Activated CD4-positive, alpha-beta T cell treated with anti-CD3 and anti-CD28 coated beads, Interleukin-2, amount 50 U/mL, for 24 hours (primary cell): ENCODE data around the gene TMPRSS5.
"Not testable (repeated sequence)": the region's sequence is repeated elsewhere in the genome, so short reads cannot be mapped to it uniquely, and the experiment has no call there.

Experiments
- DNase-seq, 2 donors: peaks; one replicate each; pipeline ENCODE4 v3.0.0-alpha.2; 2020; ENCODE audit warnings: low read depth in 1 of 2, low spot score in 1 of 2

The TMPRSS5 gene

DNA sequence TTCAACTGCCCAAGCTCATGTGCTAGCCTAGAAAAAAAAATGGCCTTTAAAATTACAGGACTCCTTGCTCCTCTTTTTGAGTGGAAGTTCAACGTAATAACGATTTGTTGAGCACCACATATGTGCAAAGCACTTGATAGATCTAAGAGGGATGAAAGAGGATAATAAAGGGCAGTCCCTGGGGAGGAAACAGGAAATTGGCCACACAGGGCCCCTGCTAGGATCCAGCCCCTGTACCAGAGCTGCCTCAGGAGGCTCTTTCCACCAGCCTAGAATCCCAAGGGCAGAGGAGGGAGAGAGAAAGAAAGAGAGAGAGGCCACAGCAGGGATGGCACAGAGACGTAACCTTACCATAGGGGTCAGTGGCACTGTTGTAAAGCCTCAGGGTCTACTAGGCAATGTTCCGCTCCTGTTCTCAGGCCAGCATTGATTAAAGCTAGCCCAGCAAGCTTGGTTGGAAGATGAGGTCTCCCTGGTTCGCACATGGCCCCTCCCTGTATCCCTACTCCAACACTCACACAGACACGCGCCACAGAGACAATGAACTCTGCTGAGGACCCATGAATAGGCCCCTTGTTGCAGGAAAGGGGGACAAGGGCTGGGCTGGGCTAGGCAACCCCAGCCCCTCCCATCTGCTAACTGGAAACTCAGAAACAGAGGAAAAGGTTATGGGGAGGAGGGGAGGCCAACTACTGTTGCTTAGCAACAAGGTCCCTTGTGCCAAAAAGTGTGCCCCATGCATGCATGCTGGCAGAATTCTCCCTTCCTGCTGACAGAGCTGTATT lies at the start of gene TMPRSS5:
Gene TMPRSS5, minus strand, starts transcription at position 438 of the 785 bp plus-strand sequence. Its CDS starts 84 bp downstream, at position 354.
- DNase-seq = no peak

DNA sequence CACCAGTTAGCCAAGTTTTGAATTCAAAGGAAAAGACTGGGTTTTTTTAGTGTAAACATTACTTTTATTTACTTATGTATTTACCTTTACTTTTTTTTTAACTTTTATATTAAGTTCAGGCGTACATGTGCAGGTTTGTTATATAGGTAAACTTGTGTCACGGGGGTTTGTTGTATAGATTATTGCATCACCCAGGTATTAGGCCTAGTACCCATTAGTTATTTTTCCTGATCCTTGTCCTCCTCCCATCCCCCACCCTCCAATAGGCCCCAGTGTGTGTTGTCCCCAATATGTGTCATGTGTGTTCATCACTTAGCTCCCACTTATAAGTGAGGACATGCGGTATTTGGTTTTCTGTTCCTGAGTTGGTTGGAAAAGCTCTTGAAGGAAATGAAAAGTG lies 46.8 kb upstream of the TMPRSS5 start:
- DNase-seq = no peak

DNA sequence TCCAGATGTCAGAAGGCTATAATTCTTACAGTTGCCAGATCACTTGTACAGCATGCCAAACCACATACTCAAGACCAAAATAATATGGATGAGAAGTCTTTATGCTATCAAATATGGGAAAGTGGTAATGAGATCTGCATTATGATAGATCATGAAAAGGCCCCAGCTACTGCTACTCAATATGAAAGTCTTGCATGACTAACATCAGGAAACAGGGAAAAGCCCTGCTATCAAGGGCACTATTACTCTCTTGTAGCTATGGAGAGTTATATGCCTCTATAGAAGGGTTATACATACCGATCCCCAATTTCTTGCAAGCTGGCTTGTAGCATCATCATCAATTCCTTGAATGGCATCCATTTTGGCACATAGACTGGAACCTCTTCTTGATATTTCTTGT lies 30.2 kb upstream of the TMPRSS5 start:
- DNase-seq = no peak

DNA sequence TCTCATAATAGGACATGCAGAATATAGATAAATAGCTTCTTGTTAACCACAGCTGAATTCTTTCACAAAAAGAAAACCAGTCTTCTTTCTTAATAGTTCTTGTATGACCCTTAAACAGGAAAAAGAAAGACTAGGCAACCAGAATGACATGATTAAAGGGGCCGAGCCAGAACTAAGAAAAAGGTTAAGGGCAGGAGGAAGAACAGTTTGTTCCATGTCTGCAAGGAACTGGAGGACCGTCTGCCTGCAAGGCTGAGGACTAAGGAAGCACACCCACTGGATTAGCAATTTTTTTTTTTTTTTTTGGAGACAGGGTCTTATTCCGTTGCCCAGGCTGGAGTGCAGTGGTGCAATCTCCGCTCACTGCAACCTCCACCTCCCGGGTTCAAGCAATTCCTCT lies 26.0 kb upstream of the TMPRSS5 start:
- no peak for DNase-seq

DNA sequence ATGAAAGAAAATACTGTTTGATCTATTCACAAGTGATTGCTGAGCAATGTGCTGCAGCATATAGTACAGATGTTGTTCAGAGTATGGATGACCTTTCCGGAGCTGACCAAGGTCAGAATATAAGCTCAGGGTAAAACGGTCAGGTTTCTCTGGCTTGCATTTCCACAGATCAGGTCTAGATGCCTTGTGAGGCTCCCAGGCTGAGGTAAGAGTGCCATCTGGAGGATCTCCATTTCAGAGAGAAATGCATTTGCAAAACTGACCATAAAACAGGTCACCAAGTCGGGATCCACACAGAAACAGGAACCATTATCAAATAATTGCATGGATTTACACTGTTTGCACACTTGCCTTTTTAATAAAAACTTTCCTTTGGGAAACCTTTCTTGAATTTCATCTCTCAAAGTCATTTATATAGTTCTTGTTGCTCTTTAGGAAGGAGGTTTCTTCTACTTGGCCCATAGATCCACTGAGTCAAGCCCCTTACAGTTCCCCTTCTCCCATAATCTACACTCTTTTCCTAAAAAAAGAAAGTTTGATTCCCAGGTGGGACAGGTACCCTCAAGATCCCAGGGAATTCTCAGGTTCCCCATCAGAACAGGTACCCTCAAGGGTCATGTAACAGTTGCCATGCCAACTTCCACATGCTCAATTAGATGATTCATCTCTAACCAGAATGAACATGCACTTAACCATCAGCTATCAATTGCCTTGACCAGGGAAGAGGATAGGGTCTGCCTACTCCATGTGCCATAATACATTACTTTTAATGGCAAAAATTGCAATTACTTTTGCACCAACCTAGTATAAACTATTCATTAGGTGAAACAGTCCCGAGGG lies 25.0 kb upstream of the TMPRSS5 start:
- no peak for DNase-seq

DNA sequence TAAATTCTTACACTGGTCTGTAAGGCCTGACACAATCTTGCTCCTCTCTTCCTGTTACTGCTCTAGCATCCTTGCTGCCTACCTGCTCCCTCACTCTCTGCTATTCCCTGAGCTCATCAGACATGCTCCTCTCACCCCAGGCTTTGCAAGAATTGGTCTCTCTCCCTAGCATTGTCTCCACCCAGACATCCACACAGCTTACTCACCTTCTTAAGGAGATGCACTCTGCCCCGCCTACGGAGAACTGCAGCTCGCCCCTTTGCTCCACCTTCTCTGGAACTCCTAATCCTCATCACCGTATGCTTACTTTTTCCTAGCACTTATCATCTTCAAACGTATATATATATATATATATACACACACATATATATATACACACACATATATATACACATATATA lies 23.3 kb upstream of the TMPRSS5 start:
- no peak for DNase-seq

DNA sequence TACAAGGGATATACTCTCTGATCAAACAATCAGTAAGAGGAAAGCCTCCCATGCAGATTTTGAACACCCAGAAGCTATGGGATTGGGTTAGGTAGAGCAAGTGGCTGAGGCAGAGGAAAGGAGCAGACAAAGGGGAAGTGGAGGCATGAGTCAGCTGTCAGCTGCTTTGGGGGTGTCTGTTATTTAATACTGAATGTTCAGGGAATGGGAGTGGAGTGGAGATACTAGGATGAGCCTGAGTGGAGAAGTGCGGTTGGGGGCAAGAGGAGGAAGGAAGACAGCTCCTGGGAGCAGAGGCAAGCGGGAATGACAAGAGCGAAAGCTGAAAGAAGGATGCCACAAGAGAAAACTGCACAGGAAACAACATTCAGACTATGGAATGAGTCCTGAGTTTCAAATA lies 22.7 kb upstream of the TMPRSS5 start:
- no peak for DNase-seq

DNA sequence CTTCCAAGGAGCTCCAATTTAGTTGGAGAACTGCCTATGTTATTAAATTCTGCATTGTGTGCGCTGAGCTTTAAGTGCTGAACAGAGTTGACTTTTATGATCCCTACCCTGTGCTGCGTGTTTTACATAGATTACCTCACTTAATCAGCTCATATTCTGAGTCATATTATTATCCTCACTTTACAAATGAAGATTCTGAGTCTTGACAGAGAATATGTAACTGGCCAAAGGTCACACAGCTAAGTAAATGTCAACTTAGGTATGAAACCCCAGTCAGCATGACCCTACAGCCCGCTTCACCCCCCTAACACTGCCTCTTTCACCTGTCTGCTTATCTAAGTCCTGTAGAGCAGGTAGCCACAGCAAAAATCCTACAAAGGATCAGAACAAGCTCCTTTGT lies 19.8 kb upstream of the TMPRSS5 start:
- DNase-seq = no peak

DNA sequence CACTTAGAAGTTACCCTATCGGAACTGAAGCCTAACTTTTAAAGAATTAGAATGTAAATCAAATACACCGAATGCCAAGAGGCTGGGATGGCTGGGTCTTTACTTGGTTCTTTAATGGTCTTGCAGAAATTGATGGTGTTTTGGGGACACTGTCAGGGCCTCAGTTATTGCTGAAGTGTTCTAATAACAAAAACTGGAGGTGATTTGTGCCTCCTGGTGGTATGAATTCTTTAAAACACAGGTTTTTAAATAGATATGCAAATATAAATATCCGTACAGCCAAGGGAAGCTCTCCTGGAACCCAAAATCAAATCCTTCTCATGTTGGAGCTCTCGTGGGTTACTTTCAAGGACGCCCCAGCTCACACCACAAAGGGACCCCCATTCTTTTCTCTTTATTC lies 19.3 kb upstream of the TMPRSS5 start:
- DNase-seq = no peak

DNA sequence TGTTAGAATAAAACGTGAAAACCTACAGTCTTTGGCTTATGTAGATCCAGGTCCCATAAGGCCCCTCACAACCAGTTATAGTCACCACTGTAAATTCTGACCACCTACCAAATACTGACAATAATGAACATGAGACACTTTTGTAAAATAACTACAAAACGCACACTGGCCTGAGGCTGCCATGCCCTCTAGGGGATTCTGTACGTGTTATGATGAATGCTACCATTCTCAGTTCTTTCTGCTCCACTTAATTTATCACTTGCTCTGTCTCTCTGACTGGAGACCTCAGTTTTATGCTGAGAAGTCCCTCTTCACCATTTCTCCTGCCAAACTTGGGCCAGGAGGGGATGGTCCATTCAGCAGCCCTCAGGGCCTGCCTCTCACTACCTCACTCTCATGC lies 18.7 kb upstream of the TMPRSS5 start:
- no peak for DNase-seq

DNA sequence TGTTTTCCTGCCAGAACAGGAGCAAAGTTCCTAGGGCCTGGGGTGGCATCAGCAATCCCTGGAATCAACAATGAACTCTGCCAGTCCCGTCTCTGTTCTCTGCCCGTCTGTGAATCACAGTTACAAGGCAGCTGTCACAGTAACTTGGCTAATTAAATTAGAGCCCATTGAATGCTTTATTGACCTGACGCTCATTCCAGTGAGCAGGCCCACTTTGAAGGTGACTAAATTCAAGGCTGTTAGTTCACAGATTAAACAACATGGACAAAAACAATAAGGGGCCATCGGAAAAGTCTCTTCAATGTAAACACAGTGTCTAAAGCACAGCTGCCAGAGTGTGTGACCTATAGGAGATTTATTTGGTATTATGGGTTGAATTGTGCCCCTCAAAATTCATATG lies 17.7 kb upstream of the TMPRSS5 start:
- no peak for DNase-seq

DNA sequence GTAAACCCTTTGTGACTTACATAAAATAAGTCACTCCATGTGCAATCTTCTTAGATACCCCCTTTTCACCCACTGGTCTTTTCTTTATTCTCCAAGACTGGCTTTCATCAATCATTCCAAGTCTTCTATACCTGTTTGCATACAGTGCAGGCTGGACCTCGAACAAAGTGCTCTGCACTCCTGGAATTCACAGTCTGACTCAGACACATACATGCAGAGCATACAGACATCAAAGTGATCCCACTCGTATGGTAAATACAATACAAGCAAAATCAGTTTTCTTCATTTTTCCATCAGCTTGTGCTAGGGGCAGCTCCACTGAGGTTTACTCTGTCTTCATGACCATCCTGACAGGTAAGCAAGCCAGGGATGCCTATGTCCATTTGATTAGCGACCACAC lies 16.8 kb upstream of the TMPRSS5 start:
- DNase-seq = no peak

DNA sequence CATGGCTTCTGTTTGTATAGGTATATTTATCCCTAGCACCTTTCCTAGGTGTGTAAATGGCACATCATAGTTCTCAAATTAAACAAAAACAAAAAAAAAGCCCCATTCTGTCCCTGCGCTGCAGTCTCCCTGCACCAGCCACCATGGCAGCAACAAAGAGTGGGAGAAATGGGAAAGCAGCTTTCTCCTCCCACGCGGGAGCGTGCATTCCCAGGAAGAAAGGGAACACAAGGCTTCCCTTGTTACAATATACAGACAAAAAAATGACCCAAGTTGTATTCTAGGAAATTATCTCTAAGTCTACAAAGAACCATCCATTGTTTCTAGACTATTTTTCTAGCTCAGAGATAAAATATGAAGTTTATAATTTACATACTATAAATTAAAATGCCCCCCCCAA lies 16.1 kb upstream of the TMPRSS5 start:
- DNase-seq = no peak

DNA sequence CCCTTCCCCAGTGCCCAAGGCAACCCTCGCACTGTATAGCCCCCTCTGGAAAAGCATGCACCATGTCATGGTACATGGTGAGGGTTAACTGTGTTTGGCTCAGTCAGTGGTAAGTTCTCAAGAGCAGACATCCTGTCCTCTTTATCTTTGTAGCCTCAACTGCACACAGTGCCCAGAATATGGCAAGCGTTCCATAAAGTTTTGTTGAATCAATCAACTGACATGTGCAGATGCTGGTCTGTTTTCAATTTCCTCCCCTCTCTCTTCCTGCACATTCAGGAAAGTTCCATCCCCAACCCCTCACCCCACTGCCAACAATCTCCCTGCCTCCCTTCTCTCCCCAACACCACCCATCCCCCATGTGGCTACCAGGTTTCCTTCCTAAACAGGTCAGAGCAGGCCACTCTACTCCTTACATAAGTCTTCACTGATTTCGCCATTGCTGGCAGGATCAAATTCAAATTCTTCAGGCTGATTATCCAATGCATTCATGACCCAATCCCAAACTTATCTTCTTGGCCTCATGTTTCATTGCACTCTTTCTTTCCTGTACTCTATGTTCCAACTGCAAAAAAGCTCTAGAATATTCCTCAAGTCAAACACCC lies 15.5 kb upstream of the TMPRSS5 start:
- no peak for DNase-seq

DNA sequence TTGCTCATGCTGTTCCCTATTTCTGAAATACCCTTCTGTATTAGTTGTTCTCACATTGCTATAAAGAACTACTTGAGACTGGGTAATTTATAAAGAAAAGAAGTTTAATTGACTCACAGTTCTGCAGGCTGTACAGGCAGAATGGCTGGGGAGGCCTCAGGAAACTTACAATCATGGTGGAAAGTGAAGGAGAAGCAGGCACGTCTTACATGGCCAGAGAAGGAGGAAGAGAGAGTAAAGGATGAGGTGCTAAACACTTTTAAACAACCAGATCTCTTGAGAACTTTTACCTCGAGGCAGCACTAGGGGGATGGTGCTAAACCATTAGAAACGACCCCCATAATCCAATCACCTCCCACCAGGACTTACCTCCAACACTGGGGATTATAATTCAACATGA lies 14.4 kb upstream of the TMPRSS5 start:
- DNase-seq = not testable (repeated sequence)

DNA sequence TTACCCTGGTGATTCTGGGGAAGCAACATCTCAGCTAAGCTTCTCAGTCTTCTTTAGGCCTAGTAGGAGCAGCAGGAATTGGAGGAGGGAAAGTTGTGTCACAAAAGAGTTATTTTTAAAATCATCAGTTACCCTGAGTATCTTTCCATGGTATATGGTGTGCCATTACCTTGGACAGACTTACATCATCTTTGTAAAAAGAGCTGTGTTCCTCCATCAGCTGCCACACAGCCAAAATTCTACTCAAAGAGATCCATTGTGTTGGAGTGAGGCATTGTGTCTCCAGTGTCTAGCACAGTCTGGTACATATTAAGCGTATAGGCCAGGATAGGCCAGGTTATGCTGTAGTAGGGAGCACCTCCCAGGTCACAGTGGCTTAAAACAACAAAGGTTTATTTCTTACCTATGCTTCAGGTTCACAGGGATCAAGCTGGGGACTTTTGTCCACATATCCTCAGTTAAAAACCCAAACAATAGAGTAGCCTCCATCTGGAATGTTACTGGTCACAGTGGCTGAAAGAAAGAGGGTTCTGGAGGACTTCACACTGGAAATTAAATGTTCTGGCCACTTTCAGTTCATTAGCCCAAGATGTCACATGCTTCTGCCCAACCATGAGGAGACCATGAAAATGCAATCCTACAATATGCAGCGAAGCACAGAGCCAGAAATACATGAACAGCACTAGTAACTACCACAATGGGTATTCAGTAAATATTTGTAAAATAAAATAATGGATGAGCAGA lies 9.9 kb upstream of the TMPRSS5 start:
- no peak for DNase-seq

DNA sequence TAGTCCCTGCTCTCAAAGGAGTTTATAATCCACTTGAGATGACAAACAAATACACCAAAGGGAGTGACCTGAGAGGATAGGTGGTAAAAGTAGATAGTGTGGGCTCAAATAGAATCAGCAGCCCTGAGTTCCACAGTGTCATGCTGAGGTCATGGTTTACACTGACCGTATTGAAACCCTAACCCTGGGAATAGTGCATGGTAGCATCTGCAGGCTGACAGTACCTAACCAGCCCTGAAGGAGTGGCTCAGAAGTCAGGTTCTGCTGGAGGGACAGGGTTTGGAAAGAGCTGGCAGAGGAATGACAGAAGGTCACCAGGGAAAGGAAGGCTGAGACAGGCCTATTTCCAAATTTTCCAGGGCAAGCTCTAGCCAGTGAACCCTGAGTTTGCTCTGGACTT lies 9.2 kb upstream of the TMPRSS5 start:
- no peak for DNase-seq

DNA sequence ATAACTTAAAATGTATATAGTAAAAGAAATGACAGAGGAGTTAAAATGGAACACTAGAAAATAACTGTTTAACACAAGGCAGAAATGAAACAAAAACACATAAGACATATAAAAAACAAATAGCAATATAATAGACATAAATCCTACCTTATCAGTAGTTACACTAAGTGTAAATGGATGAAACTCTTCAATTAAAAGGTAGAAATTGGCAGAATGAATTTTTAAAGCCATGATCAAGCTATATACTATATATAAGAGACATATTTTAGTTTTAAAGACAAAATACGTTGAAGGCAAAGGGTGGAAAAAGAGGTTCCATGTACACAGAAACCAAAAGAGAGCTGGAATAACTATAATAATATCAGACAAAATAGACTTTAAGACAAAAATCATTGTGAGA lies 4.9 kb upstream of the TMPRSS5 start:
- DNase-seq = no peak

DNA sequence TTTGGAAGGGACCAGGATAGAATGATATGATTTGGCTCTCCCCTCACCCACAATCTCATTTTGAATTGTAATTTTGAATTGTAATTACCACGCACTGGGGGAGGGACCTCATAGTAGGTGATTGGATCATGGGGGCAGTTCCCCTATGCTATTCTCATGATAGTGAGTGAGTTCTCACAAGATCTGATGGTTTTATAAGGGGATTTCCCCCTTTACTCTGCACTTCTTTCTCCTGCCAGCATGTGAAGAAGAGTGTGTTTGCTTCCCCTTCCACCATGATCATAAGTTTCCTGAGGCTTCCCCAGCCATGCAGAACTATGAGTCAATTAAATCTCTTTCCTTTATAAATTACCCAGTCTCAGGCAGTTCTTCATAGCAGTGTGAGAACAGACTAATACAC lies 2.6 kb downstream of the TMPRSS5 start:
- not testable (repeated sequence) for DNase-seq

DNA sequence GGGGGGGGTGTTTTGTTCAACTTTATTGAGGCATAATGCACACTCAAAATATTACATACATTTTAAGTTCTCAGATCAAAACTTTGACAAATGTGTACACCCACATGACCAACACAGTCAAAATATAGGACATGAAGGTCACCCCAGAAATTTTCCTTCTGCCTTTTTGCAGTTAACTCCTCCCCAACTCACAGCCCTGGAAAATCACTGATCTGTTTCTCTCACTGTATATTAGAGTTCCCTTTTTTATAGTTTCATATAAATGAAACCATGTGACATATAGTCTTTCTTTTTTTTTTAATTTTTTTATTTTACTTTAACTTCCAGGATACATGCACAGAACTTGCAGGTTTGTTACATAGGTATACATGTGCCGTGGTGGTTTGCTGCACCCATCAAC lies 4.6 kb downstream of the TMPRSS5 start:
- DNase-seq = no peak

DNA sequence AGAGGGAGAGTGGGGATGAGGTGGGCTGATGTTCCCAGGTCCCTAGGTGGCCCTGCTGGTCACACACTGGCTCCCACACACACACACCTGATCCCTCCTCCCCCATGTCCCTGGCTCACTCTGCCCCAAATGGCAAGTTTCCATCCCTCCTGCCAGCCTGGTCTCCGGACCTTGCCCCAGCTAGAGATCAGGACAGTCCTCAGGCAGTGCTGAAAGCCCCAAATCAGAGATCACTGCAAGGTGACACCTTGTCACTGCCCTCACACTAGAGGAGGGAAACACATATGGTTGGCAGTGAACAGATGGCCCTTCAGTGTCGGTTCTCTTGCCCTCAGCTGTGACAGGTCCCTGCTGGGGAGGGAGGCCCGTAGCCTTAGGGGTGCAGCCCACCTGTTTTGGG lies 7.6 kb downstream of the TMPRSS5 start:
- no peak for DNase-seq
